ENCODE measurements around the gene NEK9. TPM values are rescaled to one million over a fixed set of nuclear protein-coding genes. Genes with fewer than 3 reads are reported as not detected.

The NEK9 gene
- total and polyA plus RNA-seq, 12 donors, result 26.9 to 138 (median 110) TPM

- Histone ChIP-seq H3K4me1 (peaks cover 0 to 61% (median 39%) of the 10 kb centered on the region in 9 donors), H3K27ac (no peak overlapping the region), H3K36me3 (peaks cover 0 to 33% (median 4%) of the 10 kb centered on the region in 9 donors), H3K9me3 (no peaks in the 10 kb centered on the region), H3K27me3 (no peaks in the 10 kb centered on the region), H3K4me3 (no peak overlapping the region)
- WGBS, 2 donors, result 91 to 96% methylated on average over 3 of the region's 3 CpGs
- DNase-seq, result no peak
- no peak for ATAC-seq
- intact Hi-C loops (cut with DNase I), result no loop called here
- TF ChIP-seq CTCF (IDR thresholded peaks at IDR 0.05), result no peak
Observed at GRCh38 chr14:75046899-75047298, 79.9 kb downstream of the NEK9 start.

DNA sequence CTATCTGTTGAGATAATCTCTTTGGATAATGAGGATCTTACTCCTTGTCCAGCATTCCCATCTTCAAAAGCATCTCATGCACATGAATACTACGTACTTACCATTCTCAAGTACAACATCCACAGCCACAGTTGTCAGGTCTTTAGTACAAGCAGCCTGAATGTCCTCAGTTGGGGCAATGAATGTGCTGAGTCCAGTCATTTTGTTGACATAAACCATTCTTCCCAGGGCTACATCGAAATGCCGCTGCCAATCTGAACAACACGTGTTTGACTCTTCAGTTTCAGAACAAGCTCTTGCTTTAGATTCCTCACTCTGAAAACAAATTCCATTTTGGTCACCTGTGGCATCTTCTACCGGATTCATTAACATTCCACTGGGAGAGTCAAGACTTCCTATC is 80.6 kb downstream of the NEK9 start:
- ATAC-seq (peak in 1 of 8 donors; percentile 57), DNase-seq (no peak)
- H3K4me3 ChIP-seq, result no peak overlapping the region
- 47 to 65% methylated on average over 5 of the region's 5 CpGs for WGBS, 2 donors
- H3K27ac ChIP-seq, result no peak overlapping the region
- H3K4me1 ChIP-seq, result peaks cover 0 to 66% (median 36%) of the 10 kb centered on the region in 9 donors
- H3K9me3 ChIP-seq, result no peaks in the 10 kb centered on the region
- TF ChIP-seq CTCF (IDR thresholded peaks at IDR 0.05), result no peak
- H3K36me3 ChIP-seq, result peaks cover 0 to 39% (median 5%) of the 10 kb centered on the region in 9 donors
- H3K27me3 ChIP-seq, result no peaks in the 10 kb centered on the region
- intact Hi-C loops (cut with DNase I), result no loop called here

DNA sequence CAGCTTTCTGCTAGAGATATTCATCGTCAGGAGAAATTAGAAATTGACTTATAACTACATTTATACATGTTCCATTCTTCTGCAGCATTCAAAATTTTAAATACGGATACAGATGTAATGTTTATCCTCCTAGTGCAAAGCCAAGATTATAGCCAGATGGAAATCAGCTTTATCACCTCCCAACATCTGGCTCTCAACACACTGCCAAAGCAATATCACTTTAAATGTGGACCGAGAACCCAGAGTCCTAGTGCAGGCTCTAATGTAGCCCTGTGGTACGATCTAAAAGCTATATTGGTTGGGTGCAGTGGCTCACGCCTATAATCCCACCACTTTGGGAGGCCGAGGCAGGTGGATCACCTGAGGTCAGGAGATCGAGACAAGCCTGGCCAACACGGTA is 82.1 kb downstream of the NEK9 start:
- Histone ChIP-seq H3K4me1 (peaks cover 0 to 55% (median 22%) of the 10 kb centered on the region in 9 donors), H3K27me3 (no peaks in the 10 kb centered on the region), H3K36me3 (peaks cover 0 to 54% (median 5%) of the 10 kb centered on the region in 9 donors), H3K4me3 (no peak overlapping the region), H3K27ac (no peak overlapping the region), H3K9me3 (no peaks in the 10 kb centered on the region)
- no peak for TF ChIP-seq CTCF (IDR thresholded peaks at IDR 0.05)
- 81 to 82% methylated on average over 8 of the region's 8 CpGs for WGBS, 2 donors
- ATAC-seq, result no peak
- intact Hi-C loops (cut with DNase I), result no loop called here
- no peak for DNase-seq

DNA sequence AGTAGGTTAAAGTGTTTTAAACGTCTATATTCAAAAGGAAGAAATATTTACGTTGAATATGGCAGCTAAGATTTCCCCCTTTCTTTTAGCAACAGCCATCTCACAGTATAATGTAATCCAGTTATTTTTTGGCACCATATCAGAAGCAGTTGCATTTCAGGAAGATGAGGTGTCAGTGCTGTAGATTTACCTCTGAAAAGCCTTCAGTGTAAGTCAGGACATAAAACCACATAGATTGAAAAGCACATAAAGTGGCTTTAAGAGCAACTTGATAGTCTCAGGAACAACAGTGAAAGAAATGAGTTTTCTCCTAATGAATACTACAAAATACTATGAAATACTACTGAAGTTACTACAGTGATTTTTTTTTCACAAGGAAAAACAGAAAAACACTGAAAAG is 82.5 kb downstream of the NEK9 start:
- no peaks in the 10 kb centered on the region for H3K9me3 ChIP-seq
- no peak for DNase-seq
- H3K27ac ChIP-seq, result no peak overlapping the region
- no peak overlapping the region for H3K4me3 ChIP-seq
- peaks cover 0 to 51% (median 19%) of the 10 kb centered on the region in 9 donors for H3K4me1 ChIP-seq
- H3K27me3 ChIP-seq, result no peaks in the 10 kb centered on the region
- no peak for TF ChIP-seq CTCF (IDR thresholded peaks at IDR 0.05)
- intact Hi-C loops (cut with DNase I), result no loop called here
- ATAC-seq, result no peak
- H3K36me3 ChIP-seq, result peaks cover 0 to 55% (median 5%) of the 10 kb centered on the region in 9 donors
- 20 to 43% methylated on average over 2 of the region's 2 CpGs for WGBS, 2 donors
